Measurements from ENCODE around the gene EMX2.

- TF ChIP-seq POLR2AphosphoS5 (IDR thresholded peaks at IDR 0.05; ENCODE audit: low read depth) (no peak), CTCF (conservative IDR thresholded peaks at IDR 0.05; ENCODE audit: low read depth in 2 of 2) (no peak), EZH2 (IDR thresholded peaks at IDR 0.05; ENCODE audit: low read depth, unreplicated experiment) (no peak)
These were observed 42.1 kb upstream of the EMX2 start for GRCh38 chr10:117500456-117500855.
